Activated CD8-positive, alpha-beta memory T cell treated with anti-CD3 and anti-CD28 coated beads, Interleukin-2, amount 10 ng/mL, durations not matched to agents 7 days and 5 days (primary cell): ENCODE results near the gene PDCD5. TPM values are rescaled to one million over a fixed set of nuclear protein-coding genes. Genes with fewer than 3 reads are reported as not detected.
"Not testable (repeated sequence)": the region's sequence is repeated elsewhere in the genome, so short reads cannot be mapped to it uniquely, and the experiment has no call there.

Source experiments
- ATAC-seq: fragments of 150-1000 bp; cut with Tn5 transposase; one replicate; pipeline ENCODE4 v1.10.0; 2021; ENCODE audit warnings: moderate library complexity
- CTCF ChIA-PET: fragments of 350-600 bp; sonication (Branson Sonifier 250); formaldehyde crosslinking; loops from one replicate; lab custom pipeline; 2021; ENCODE audit warnings: antibody characterized with exemption; lab: Charles Lee
- DNase-seq: peaks from one replicate; pipeline ENCODE4 v3.0.0-alpha.2; 2020
- H3K27ac Mint-ChIP-seq: one replicate; pipeline ENCODE4 v1.8.0; 2021; ENCODE audit warnings: mild to moderate bottlenecking, mixed read lengths
- H3K27me3 Mint-ChIP-seq: one replicate; pipeline ENCODE4 v1.8.0; 2021; ENCODE audit warnings: mixed read lengths
- H3K36me3 Mint-ChIP-seq: one replicate; pipeline ENCODE4 v1.8.0; 2021; ENCODE audit warnings: mild to moderate bottlenecking, mixed read lengths
- H3K4me1 Mint-ChIP-seq: one replicate; pipeline ENCODE4 v1.8.0; 2021; ENCODE audit warnings: mixed read lengths
- H3K4me3 Mint-ChIP-seq: one replicate; pipeline ENCODE4 v1.8.0; 2021; ENCODE audit warnings: mild to moderate bottlenecking, moderate library complexity, mixed read lengths
- H3K9me3 Mint-ChIP-seq: one replicate; pipeline ENCODE4 v1.8.0; 2022; ENCODE audit warnings: low read depth, mixed read lengths
- total RNA-seq, 2 experiments: library from RNA; stranded (reverse); gene quantifications; one replicate each; pipeline ENCODE4 v1.2.3, GENCODE V29; 2021

PDCD5 gene
- 100 to 1,000 TPM; 134 to 148 TPM for total RNA-seq

GRCh38 chr19:32580901-32581704 is at the start of gene PDCD5:
Gene PDCD5, plus strand, starts transcription at chr19:32581190. Its CDS starts 72 bp downstream, at chr19:32581262.
- Mint-ChIP-seq H3K4me3 (peak within 1 kb of the TSS; percentile 91), H3K36me3 (peaks cover 31% of the 10 kb centered on the region), H3K27ac (peak within 1 kb of the TSS; percentile 82), H3K27me3 (peaks cover 13% of the 10 kb centered on the region), H3K4me1 (peaks cover 36% of the 10 kb centered on the region), H3K9me3 (no peaks in the 10 kb centered on the region)
- ATAC-seq = peak; percentile 93
- peak; percentile 98 for DNase-seq
- CTCF ChIA-PET = interaction anchor here (0.6 to 1.4 kb wide), 5 partner anchors 19 to 596 kb away, joined by 3 to 4 read pairs (median 3); no protein-coding TSS in a partner anchor

GRCh38 chr19:32532233-32532632 is 48.8 kb upstream of the PDCD5 start:
- H3K4me3 Mint-ChIP-seq = no peak overlapping the region
- H3K36me3 Mint-ChIP-seq = peaks cover 3% of the 10 kb centered on the region
- H3K27ac Mint-ChIP-seq = no peak overlapping the region

GRCh38 chr19:32537580-32537979 is 43.4 kb upstream of the PDCD5 start:
- peaks cover 15% of the 10 kb centered on the region for H3K9me3 Mint-ChIP-seq
- ATAC-seq (no peak), DNase-seq (no peak)
- CTCF ChIA-PET = interaction anchor here (0.9 kb wide), 1 partner anchor 12 kb away, joined by 3 read pairs; no protein-coding TSS in a partner anchor
- H3K27me3 Mint-ChIP-seq = peaks cover 4% of the 10 kb centered on the region
- no peaks in the 10 kb centered on the region for H3K4me1 Mint-ChIP-seq
- no peaks in the 10 kb centered on the region for H3K36me3 Mint-ChIP-seq
- H3K27ac Mint-ChIP-seq = no peak overlapping the region
- H3K4me3 Mint-ChIP-seq = no peak overlapping the region

More at GRCh38 chr19:32532233-32532632, 48.8 kb upstream of the PDCD5 start:
- Mint-ChIP-seq H3K27me3 (no peaks in the 10 kb centered on the region), H3K9me3 (peaks cover 20% of the 10 kb centered on the region), H3K4me1 (no peaks in the 10 kb centered on the region)
- ATAC-seq = no peak
- no peak for DNase-seq
- CTCF ChIA-PET = no interaction called here

GRCh38 chr19:32539240-32539916 is 41.6 kb upstream of the PDCD5 start:
- H3K36me3 Mint-ChIP-seq = no peaks in the 10 kb centered on the region
- CTCF ChIA-PET = no interaction called here
- ATAC-seq = no peak
- peaks cover 10% of the 10 kb centered on the region for H3K9me3 Mint-ChIP-seq
- H3K27ac Mint-ChIP-seq = no peak overlapping the region
- DNase-seq = no peak
- no peak overlapping the region for H3K4me3 Mint-ChIP-seq
- H3K4me1 Mint-ChIP-seq = no peaks in the 10 kb centered on the region
- H3K27me3 Mint-ChIP-seq = peaks cover 6% of the 10 kb centered on the region

- ATAC-seq (no peak), DNase-seq (no peak)
- Mint-ChIP-seq H3K9me3 (peaks cover 8% of the 10 kb centered on the region), H3K4me3 (no peak overlapping the region), H3K27ac (no peak overlapping the region), H3K4me1 (no peaks in the 10 kb centered on the region), H3K27me3 (peaks cover 6% of the 10 kb centered on the region), H3K36me3 (no peaks in the 10 kb centered on the region)
- CTCF ChIA-PET = no interaction called here
These were observed 40.4 kb upstream of the PDCD5 start for GRCh38 chr19:32540621-32541020.

GRCh38 chr19:32541376-32541775 is 39.6 kb upstream of the PDCD5 start:
- H3K4me1 Mint-ChIP-seq, H3K27me3 Mint-ChIP-seq, H3K27ac Mint-ChIP-seq, H3K36me3 Mint-ChIP-seq, ATAC-seq, H3K9me3 Mint-ChIP-seq, H3K4me3 Mint-ChIP-seq, DNase-seq, CTCF ChIA-PET: not testable (repeated sequence)

- Mint-ChIP-seq H3K27me3 (peaks cover 6% of the 10 kb centered on the region), H3K36me3 (no peaks in the 10 kb centered on the region), H3K4me3 (no peak overlapping the region), H3K4me1 (no peaks in the 10 kb centered on the region), H3K9me3 (peaks cover 6% of the 10 kb centered on the region), H3K27ac (no peak overlapping the region)
- CTCF ChIA-PET = no interaction called here
- no peak for DNase-seq
- ATAC-seq = no peak
These were observed 38.4 kb upstream of the PDCD5 start for GRCh38 chr19:32542477-32543108.

GRCh38 chr19:32543115-32543900 is 37.7 kb upstream of the PDCD5 start:
- no peak for DNase-seq
- no peak for ATAC-seq
- no peaks in the 10 kb centered on the region for H3K36me3 Mint-ChIP-seq
- CTCF ChIA-PET = no interaction called here
- no peak overlapping the region for H3K4me3 Mint-ChIP-seq
- no peak overlapping the region for H3K27ac Mint-ChIP-seq
- peaks cover 6% of the 10 kb centered on the region for H3K27me3 Mint-ChIP-seq
- no peaks in the 10 kb centered on the region for H3K4me1 Mint-ChIP-seq
- H3K9me3 Mint-ChIP-seq = peaks cover 5% of the 10 kb centered on the region

- H3K4me1 Mint-ChIP-seq = no peaks in the 10 kb centered on the region
- peaks cover 6% of the 10 kb centered on the region for H3K27me3 Mint-ChIP-seq
- ATAC-seq = no peak
- no peak overlapping the region for H3K4me3 Mint-ChIP-seq
- CTCF ChIA-PET = no interaction called here
- H3K9me3 Mint-ChIP-seq = no peaks in the 10 kb centered on the region
- DNase-seq = no peak
- no peak overlapping the region for H3K27ac Mint-ChIP-seq
- H3K36me3 Mint-ChIP-seq = no peaks in the 10 kb centered on the region
These were observed 36.1 kb upstream of the PDCD5 start for GRCh38 chr19:32544917-32545316.

- H3K36me3 Mint-ChIP-seq = no peaks in the 10 kb centered on the region
- H3K27ac Mint-ChIP-seq = no peak overlapping the region
- H3K4me3 Mint-ChIP-seq = no peak overlapping the region
- H3K4me1 Mint-ChIP-seq = no peaks in the 10 kb centered on the region
- H3K27me3 Mint-ChIP-seq = no peaks in the 10 kb centered on the region
- CTCF ChIA-PET = no interaction called here
- ATAC-seq = no peak
- no peak for DNase-seq
- H3K9me3 Mint-ChIP-seq = no peaks in the 10 kb centered on the region
These were observed 30.3 kb upstream of the PDCD5 start for GRCh38 chr19:32550666-32551065.

GRCh38 chr19:32555786-32556185 is 25.2 kb upstream of the PDCD5 start:
- no peaks in the 10 kb centered on the region for H3K36me3 Mint-ChIP-seq
- CTCF ChIA-PET = interaction anchor here (1.1 kb wide), 1 partner anchor 25 kb away, joined by 3 read pairs; no protein-coding TSS in a partner anchor
- peaks cover 10% of the 10 kb centered on the region for H3K27me3 Mint-ChIP-seq
- no peak overlapping the region for H3K4me3 Mint-ChIP-seq
- ATAC-seq (no peak), DNase-seq (no peak)
- H3K9me3 Mint-ChIP-seq = no peaks in the 10 kb centered on the region
- no peaks in the 10 kb centered on the region for H3K4me1 Mint-ChIP-seq
- H3K27ac Mint-ChIP-seq = no peak overlapping the region

- no peak overlapping the region for H3K4me3 Mint-ChIP-seq
- H3K4me1 Mint-ChIP-seq = no peaks in the 10 kb centered on the region
- no peak overlapping the region for H3K27ac Mint-ChIP-seq
- H3K9me3 Mint-ChIP-seq = no peaks in the 10 kb centered on the region
- no peaks in the 10 kb centered on the region for H3K36me3 Mint-ChIP-seq
- DNase-seq = no peak
- peaks cover 10% of the 10 kb centered on the region for H3K27me3 Mint-ChIP-seq
- CTCF ChIA-PET = interaction anchor here (1.6 kb wide), 1 partner anchor 11 kb away, joined by 5 read pairs; no protein-coding TSS in a partner anchor
- ATAC-seq = no peak
These were observed 22.3 kb upstream of the PDCD5 start for GRCh38 chr19:32558607-32559228.
